Osteocyte (in vitro differentiated cells): Measurements from ENCODE around the gene PACS1. TPM values are rescaled to one million over a fixed set of nuclear protein-coding genes. Genes with fewer than 3 reads are reported as not detected.

Experiments
- DNase-seq: peaks from one replicate; pipeline ENCODE4 v3.0.0; 2021; ENCODE audit warnings: mixed read lengths; ENCODE audit not compliant: unreplicated experiment; ENCODE audit errors: extremely low spot score
- H3K27ac Mint-ChIP-seq: one replicate; pipeline ENCODE4 v1.8.0; 2021; ENCODE audit warnings: mild to moderate bottlenecking, mixed read lengths; ENCODE audit not compliant: unreplicated experiment
- H3K27me3 Mint-ChIP-seq: one replicate; pipeline ENCODE4 v1.8.0; 2021; ENCODE audit warnings: mixed read lengths; ENCODE audit not compliant: unreplicated experiment
- H3K36me3 Mint-ChIP-seq: one replicate; pipeline ENCODE4 v1.8.0; 2021; ENCODE audit warnings: mixed read lengths; ENCODE audit not compliant: unreplicated experiment
- H3K4me1 Mint-ChIP-seq: one replicate; pipeline ENCODE4 v1.8.0; 2021; ENCODE audit warnings: mixed read lengths; ENCODE audit not compliant: unreplicated experiment
- H3K4me3 Mint-ChIP-seq: one replicate; pipeline ENCODE4 v1.8.0; 2021; ENCODE audit warnings: mild to moderate bottlenecking, moderate library complexity, mixed read lengths; ENCODE audit not compliant: unreplicated experiment
- H3K9me3 Mint-ChIP-seq: one replicate; pipeline ENCODE4 v1.8.0; 2021; ENCODE audit warnings: mixed read lengths; ENCODE audit not compliant: unreplicated experiment
- total RNA-seq: library from RNA; stranded (reverse); gene quantifications from 2 replicates; pipeline ENCODE4 v1.2.1, GENCODE V29; 2021
- TF ChIP-seq, protein P1 (sequence below): fragments of 200-600 bp; sonication (generic); IDR thresholded peaks from 2 replicates; pipeline ENCODE4 v1.5.0; 2021; ENCODE audit warnings: antibody characterized with exemption, mild to moderate bottlenecking, moderate library complexity

The PACS1 gene
- total RNA-seq, 1 donor from 2014 or later = 83.8 TPM

DNA sequence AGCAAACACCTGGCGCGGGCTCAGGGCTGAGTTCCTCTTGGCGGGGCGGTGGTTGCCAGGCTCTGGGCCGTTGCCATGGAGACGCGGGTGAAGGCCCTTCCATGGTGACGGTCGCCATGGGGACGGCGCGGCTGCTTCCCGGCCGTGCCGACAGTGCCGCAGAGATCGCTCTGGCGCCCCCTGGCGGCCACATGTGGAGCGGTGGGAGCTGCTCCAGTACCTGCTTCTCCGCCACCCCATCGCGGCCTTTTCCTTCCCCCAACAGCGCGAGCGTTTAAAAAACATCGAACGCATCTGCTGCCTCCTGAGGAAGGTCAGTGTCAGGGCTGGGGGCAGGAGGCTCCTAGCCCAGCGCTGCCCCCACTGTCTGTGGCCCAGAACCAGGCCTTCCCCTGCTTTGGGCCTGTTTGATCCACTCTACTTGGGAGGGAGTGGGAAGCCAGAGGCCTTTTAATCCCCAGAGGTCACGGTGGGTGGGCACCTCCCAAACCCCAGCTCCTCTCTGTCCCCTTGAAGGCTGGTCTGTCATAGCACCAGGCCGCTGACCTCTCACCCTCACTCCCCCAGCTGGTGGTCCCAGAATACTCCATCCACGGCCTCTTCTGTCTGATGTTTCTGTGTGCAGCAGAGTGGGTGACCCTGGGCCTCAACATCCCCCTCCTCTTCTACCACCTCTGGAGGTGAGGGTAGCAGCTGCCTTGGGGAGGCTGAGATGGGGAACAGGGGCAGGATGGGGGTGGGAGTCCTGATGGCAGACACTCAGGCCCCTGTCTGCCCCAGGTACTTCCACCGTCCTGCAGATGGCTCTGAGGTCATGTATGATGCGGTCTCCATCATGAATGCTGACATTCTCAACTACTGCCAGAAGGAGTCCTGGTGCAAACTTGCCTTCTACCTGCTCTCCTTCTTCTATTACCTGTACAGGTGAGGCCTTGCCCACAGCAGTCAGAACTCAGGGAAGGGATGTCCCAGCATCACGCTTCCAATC, 212.7 kb downstream of the PACS1 start:
- H3K4me3 Mint-ChIP-seq = no peak overlapping the region
- peak; percentile 99 for DNase-seq
- no peaks in the 10 kb centered on the region for H3K9me3 Mint-ChIP-seq
- H3K4me1 Mint-ChIP-seq = peaks cover 43% of the 10 kb centered on the region
- H3K36me3 Mint-ChIP-seq = no peaks in the 10 kb centered on the region
- H3K27me3 Mint-ChIP-seq = no peaks in the 10 kb centered on the region
- no peak overlapping the region for H3K27ac Mint-ChIP-seq
- TF ChIP-seq, protein P1, sequence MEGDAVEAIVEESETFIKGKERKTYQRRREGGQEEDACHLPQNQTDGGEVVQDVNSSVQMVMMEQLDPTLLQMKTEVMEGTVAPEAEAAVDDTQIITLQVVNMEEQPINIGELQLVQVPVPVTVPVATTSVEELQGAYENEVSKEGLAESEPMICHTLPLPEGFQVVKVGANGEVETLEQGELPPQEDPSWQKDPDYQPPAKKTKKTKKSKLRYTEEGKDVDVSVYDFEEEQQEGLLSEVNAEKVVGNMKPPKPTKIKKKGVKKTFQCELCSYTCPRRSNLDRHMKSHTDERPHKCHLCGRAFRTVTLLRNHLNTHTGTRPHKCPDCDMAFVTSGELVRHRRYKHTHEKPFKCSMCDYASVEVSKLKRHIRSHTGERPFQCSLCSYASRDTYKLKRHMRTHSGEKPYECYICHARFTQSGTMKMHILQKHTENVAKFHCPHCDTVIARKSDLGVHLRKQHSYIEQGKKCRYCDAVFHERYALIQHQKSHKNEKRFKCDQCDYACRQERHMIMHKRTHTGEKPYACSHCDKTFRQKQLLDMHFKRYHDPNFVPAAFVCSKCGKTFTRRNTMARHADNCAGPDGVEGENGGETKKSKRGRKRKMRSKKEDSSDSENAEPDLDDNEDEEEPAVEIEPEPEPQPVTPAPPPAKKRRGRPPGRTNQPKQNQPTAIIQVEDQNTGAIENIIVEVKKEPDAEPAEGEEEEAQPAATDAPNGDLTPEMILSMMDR = peak; percentile 96

DNA sequence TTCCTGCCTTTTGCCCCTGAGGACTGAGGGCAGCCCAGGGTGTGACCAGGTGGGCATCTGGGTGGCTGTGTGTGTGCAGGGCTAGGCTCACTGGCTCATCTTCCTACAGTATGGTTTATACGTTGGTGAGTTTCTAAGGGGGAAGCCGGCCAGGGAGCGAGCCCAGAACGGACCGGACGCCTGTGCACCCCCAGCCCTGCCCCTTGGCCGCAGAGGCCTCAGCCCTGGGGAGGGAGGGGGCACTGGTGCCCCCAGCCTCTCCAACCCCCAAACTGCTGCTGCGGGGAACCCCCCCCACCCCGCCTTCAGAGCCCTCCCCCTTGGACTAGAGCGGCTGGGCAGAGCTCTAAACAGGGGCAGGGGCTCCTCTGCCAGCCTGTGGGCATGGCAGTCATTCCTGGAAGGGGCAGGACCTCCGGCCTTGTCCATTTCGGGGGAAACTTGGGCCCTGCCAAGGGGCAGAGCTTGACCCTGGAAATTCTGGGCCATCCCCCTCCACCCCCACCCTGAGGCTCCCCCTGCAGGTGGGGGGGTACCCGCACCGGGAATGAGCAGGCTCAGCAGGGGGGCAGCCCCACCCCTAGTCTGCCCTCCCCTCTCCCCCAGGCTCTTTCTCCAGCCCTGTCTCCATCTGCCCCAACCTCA, 213.5 kb downstream of the PACS1 start:
- H3K9me3 Mint-ChIP-seq = no peaks in the 10 kb centered on the region

GRCh38 chr11:66284526-66285078, 214.5 kb downstream of the PACS1 start:
- no peaks in the 10 kb centered on the region for H3K36me3 Mint-ChIP-seq
- H3K4me1 Mint-ChIP-seq = peaks cover 44% of the 10 kb centered on the region
- DNase-seq = no peak
- H3K27me3 Mint-ChIP-seq = no peaks in the 10 kb centered on the region
- no peak overlapping the region for H3K4me3 Mint-ChIP-seq
- TF ChIP-seq, protein P1 = no peak
- no peak overlapping the region for H3K27ac Mint-ChIP-seq
- no peaks in the 10 kb centered on the region for H3K9me3 Mint-ChIP-seq

More for the DNA sequence above, 213.5 kb downstream of the PACS1 start:
- no peaks in the 10 kb centered on the region for H3K36me3 Mint-ChIP-seq
- no peak for DNase-seq
- H3K27ac Mint-ChIP-seq = no peak overlapping the region
- H3K4me3 Mint-ChIP-seq = no peak overlapping the region
- no peaks in the 10 kb centered on the region for H3K27me3 Mint-ChIP-seq
- TF ChIP-seq, protein P1 = no peak
- H3K4me1 Mint-ChIP-seq = peaks cover 48% of the 10 kb centered on the region

DNA sequence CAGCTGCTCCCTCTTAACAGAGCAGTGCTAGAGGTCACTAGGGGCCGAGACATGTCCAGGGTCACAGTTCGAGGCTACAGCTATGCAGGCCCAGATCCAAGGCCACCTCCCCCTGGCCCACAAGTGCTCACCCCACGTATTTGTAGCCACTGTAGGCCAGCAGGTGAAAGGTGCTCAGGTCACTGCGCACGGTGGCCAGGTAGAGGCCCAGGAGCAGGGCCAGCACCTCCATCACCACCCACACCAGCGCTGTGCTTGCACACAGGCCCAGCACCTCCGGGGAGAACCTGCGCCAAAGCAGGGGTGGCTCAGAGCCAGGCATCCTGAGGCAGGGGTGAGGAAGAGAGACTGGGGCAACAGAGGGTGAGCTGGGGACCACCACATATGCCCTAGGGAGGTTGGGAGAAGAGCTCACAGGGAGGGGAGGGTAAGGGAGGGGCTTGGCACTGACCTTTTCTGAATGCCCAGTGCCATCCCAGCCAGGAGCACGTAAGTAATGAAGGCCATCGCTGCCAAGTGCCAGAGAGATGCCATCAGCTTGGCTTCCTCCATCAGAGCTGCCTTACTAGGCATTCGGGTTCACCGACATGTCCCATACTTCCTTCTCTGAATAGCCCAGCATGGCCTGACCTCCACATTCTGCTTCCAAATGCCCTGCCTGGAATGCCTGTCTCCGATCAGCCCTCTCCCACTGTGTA, 215.3 kb downstream of the PACS1 start:
- no peak for DNase-seq
- Mint-ChIP-seq H3K27ac (no peak overlapping the region), H3K4me3 (no peak overlapping the region), H3K4me1 (peaks cover 50% of the 10 kb centered on the region), H3K27me3 (no peaks in the 10 kb centered on the region), H3K9me3 (no peaks in the 10 kb centered on the region), H3K36me3 (no peaks in the 10 kb centered on the region)
- TF ChIP-seq, protein P1 = no peak
